CD4-positive, alpha-beta T cell treated with Interleukin-15 for 4 hours (primary cell): ENCODE measurements around the gene SLC38A1.
"Not testable (repeated sequence)": the region's sequence is repeated elsewhere in the genome, so short reads cannot be mapped to it uniquely, and the experiment has no call there.

Experiments used
- DNase-seq: peaks from one replicate; pipeline ENCODE4 v3.0.0-alpha.2; 2020; ENCODE audit warnings: low spot score

SLC38A1 gene

DNA sequence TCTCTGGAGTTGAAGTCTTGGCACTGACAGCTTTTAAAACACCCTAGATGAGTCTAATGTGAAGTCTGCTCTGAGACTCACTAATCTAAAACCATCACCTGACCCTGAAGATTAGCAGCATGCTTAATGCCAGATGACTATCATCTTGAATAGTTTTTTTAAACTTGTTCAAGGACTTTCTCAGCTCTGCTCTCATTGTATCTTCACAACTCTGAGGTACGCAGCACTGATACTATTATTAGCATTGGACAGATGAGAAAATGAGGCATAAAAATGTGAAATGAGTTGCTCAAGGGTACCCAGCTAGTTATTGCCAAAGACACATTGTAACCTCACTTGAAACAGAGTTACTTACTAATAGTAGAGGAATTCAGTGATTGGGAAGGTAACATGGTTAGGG, 4.8 kb downstream of the SLC38A1 start:
- DNase-seq = no peak

DNA sequence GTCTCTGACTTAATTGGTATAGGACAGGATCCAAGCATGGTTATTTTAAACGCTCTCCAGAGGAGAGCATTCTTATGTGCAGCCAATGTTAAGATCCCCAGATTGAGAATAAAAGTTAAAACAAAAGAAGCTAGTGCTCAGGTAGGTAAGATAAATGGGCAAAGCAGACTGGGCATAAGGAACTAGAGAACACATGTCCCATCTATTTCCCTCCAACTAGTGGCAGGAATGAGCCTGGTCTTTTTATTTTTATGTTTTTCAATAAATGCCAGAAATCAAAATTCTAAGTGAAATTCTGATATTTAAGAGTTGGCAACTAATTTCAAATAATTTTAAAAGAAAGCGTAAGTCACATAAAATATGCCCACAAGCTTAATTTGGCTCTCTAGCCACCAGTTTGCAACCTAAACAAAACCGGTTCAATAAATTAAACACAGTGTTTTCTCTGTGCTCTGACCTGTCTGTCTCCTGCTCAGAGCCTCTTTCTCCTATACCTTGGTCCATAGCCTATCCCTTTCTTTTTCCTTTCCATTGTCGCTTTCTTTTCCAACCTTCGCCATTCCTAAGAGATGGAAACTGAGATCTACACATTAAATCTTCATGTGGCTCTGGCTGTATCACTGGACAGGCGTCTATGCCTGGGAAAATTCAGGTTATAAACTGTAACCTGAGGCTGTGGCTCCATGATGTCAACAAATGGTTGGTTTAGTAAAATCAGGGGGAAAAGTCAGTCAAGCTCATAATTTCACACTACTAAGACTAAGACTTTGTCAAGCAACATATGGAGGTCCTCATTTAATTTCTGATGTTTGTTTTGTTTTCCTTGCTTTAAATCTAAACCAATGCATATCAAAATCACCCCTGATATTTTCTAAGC, 5.5 kb downstream of the SLC38A1 start:
- no peak for DNase-seq

DNA sequence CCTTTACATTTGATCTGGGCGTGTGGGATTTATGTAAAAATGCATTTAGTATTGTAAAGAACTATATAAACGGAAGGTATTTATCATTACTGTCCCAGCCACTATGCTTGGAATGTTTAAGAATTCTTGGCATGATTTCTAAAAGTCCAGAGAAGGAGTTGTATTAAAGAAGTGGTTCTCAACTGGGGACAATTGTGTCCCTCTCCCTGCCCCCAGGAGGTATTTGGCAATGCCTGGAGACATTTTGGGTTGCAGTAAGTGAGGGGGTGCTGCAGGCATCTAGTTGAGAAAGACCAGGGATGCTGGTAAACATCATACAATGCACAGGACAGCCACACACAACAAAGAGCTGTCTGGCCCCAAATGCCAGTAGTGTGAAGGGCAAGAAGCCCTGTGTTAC, 7.2 kb downstream of the SLC38A1 start:
- DNase-seq = no peak

DNA sequence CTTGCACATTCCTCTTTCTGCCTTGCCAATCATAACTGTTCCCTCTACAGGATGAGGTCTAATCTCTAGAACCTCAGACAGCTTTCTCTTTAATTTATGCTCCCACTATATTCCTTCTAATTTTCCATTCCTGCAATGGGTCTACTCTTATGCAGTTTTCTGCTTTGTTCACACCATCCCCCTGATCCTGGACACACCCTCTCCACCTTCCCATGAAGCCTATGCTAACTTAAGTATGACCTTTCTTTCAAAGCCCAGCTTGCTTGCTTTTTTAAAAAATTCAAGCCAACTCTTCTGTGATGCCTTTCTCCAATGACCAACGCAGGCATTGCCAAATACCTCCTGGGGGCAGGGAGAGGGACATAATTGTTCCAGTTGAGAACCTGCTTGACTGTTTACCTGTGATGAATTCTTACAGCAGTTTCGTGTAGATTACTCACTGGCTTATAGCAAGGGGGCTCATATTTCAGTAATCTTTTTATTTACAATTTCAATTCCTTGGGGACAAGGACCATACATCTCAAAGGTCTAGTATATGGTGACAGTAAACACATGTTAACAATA, 7.8 kb downstream of the SLC38A1 start:
- no peak for DNase-seq

DNA sequence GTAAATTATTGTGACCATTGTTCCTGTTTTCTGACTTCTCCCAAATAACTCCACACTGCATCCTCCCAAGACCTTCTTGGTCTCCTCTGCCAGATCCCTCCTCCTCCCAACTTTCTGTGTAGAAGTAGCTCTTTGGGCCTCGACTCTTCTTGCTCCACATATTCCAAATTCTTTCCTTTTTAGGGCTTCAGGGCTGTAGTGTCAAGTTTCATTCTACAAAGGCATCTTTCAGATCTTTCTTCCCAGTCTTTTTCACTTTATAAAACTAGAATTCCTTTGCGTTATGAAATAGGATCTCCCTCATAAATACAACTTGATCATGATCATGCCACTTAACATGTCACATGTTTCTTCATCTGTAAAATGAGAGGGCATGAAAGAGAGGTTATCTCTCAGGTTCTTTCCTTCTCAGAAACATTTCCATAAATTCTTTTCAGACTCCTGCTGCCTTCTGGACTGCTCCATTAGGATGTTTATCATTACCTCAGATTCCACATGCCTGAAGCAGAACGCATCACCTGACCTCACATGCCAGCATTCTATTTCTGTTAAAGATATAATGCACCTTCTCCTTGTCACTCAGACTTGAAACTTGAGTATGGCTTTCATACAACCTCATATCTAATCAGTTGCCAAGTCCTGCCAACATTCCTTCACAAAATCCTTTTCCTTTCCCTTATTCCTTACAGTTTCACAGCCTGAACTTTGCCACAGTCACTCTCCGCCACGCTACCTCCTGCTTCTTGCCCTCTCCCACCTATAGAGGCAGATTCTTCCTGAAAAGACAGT, 8.5 kb downstream of the SLC38A1 start:
- DNase-seq = no peak

DNA sequence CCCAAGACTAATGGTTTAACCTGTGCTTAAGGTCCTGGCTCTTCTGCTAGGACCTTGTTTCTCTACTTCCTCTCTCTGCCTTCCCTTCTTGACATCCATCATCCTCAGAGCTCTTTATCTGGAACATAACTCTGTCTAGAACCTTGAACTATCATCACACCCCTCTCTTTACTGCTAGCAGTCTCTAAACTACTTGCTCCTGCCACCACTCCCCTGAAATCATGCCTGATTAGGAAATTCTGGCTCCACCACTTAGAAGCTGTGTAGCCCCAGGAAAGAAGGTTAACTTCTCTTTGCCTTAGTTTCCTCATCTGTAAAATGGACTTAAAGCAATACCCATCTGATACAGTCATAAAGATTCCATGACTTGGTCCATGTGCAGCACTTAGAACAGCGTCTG, 9.1 kb downstream of the SLC38A1 start:
- no peak for DNase-seq

DNA sequence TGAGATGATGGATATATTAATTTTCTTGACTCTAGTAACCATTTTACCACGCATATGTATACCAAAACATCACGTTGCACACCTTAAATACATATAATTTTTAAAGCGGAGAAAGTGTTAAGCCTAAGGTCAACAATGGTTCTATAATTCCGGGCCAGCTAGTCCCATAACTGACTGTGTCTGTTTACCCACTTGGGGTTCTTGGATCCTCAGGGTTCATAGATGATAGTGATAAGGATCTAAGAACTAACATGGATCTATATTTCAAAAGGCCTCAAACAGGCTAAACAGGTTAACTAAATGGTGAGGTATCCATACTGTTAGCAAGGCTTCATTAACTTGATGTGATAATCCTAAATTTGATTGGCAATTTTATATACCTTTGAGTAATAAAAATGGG, 9.8 kb downstream of the SLC38A1 start:
- DNase-seq = no peak

DNA sequence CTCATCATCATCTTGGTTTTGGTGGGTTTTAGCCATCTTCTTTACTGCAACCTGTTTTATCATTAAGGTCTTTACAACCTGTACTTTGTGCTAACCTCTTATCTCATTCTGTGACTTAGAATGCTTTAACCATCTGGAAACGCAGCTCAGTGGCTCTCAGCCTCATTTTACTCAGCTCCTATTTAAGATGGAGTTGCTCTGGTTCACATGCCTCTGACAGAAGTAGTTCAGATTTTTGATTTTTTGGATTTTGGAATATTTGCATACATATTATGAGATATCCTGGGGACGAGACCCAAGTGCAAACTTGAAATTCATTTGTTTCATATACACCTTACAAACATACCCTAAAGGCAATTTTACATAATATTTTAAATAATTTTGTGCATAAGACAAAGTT, 10.7 kb downstream of the SLC38A1 start:
- DNase-seq = no peak

DNA sequence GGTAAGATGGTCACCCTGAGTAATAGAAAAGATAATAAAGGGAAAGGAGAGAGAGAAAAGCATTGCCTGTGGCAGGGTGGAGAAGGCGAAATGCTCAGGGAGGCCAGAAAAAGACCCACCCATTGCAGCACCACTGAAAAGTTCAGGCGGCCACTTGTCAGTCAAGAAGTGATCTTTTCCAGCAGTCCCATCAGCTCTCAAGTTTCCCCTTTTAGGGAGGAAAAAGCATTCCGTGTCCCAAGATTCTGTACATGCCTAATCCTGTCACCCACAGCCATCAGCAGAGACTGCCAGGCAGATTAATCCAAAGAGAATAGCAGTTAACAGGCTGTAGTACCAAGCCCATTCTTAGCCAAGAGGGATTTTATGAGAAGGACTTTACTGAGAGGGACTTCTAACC, 11.9 kb downstream of the SLC38A1 start:
- no peak for DNase-seq

DNA sequence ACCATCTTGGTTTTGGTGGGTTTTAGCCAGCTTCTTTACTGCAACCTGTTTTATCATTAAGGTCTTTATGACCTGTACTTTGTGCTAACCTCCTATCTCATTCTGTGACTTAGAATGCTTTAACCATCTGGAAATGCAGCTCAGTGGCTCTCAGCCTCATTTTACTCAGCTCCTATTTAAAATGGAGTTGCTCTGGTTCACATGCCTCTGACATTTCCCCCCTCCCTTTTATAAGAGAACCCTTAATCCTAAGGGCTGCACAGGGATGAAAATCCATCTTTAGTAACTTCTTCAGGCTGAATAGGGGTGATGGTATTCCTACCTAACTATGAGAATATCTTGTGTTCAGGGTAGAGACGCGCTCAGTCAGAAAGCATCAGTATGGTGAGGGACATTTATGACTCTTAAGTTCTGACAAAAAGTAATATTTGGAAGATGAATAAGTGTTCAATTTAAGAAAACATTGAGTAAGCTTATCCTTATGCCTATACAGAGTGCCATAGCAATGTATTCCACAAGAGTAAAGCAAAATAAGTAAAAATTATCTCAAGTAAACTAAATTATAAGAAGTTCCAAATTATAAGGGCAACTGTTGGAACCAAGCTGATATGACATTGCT, 15.2 kb downstream of the SLC38A1 start:
- no peak for DNase-seq

DNA sequence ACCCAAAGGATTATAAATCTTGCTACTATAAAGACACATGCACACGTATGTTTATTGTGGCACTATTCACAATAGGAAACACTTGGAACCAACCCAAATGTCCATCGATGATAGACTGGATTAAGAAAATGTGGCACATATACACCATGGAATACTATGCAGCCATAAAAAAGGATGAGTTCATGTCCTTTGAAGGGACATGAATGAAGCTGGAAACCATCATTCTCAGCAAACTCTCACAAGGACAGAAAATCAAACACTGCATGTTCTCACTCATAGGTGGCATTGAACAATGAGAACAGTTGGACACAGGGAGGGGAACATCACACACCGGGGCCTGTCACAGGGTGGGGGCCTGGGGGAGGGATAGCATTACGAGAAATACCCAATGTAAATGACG, 16.8 kb downstream of the SLC38A1 start:
- DNase-seq = not testable (repeated sequence)

DNA sequence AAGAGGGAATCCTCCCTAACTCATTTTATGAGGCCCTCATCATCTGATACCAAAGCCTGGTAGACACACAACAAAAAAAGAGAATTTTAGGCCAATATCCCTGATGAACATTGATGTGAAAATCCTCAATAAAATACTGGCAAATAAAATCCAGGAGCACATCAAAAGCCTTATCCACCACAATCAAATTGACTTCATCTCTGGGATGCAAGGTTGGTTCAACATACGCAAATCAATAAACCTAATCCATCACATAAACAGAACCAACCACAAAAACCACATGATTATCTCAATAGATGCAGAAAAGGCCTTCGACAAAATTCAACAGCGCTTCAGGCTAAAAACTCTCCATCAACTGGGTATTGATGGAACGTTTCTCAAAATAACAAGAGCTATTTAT, 18.9 kb downstream of the SLC38A1 start:
- not testable (repeated sequence) for DNase-seq

DNA sequence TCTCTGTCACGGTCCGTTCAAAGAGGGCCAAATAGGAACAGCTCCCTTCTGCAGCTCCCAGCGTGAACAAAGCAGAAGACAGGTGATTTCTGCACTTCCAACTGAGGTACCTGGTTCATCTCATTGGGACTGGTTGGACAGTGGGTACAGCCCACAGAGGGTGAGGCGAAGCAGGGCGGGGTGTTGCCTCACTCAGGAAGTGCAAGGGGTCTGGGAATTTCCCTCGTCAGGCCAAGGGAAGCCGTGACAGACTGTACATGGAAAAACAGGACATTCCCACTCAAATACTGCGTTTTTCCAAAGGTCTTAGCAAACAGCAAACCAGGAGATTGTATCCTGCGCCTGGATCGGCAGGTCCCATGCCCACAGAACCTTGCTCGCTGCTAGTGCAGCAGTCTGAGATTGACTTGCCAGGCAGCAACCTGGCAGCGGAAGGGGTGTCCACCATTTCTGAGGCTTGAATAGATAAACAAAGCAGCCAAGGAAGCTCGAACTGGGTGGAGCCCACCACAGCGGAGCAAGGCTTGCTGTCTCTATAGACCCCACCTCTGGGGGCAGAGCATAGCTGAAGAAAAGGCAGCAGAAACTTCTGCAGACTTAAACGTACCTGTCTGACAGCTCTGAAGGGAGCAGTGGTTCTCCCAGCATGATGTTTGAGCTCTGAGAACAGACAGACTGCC, 22.7 kb downstream of the SLC38A1 start:
- DNase-seq = no peak

DNA sequence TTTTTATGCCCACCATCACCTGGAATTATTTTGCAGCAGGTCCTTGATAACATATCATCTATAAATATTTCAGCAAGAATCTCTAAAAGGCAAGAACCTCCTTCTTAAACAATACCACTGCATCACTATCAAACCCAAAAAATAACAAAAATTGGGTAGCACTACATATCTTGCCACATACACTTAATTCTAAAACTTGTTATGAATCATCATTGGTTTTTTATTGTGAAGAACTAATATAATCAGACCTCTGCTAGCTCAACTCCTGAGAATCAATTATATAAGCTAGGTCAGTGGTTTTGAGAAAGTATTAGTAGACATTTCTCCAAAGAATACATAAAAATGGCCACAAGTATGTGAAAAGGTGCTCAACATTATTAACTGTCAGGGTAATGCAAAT, 23.8 kb downstream of the SLC38A1 start:
- no peak for DNase-seq

DNA sequence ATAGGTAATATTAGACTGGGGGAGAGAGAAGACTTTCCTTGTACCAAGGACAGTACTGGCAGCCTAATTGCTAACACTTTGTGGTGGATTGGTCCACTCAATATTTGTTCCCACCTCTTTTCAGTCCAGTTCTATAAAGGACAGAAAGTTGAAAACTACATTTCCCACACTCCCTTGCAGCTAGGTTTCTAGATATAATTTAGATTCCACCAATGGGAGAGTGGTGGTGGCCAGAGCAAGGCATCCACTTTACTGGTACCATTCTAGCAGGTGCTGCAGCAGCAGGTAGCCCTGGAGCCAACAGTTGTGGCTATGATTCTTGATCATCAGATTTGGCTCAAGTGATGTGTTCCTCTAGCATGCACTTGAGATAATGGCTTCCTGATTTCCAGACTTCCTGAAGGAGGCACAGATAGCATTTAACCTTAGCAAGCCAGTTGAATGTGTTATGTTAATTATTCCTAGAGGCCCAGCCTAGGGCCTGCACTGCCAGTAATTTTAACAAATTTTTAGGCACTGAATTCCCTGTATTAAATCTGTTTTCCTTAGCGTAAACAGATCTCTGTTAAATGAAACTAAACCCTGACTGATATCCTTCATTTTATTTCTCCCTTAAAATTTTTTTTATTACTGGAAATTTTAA, 24.4 kb downstream of the SLC38A1 start:
- DNase-seq = no peak

DNA sequence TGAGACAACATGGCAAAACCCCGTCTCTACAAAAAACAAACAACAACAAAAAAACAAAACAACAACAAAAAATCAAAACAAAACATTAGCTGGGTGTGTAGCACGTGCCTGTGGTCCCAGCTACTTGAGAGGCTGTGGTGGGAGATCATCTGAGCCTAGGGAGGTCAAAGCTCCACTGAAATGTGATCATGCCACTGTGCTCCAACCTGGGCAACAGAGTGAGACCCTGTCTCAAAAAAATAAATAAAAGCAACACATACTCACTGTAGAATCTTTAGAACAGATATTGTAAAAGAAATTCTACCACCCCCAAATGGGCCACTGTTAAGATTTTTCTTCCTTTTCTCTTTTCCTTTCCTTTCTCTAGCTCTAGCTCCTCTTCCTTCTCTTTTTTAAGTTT, 26.3 kb downstream of the SLC38A1 start:
- no peak for DNase-seq

DNA sequence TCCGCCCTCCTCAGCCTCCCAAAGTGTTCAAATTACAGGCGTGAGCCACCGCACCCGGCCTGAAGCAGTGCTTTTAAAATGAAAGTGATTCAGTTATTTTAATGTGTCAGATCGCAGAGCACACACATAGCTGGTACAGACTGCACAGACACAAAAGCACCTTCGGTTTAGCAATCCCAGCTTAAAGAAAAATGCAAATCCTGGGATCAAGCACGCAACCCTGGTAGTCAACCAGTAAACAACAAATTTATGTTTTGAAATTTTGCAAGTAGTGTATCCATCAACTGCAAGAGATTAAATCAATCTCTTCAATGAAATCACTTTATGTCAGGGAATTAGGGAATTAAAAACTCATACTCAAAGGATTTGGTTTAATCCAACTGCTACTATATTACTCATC, 28.4 kb downstream of the SLC38A1 start:
- no peak for DNase-seq

DNA sequence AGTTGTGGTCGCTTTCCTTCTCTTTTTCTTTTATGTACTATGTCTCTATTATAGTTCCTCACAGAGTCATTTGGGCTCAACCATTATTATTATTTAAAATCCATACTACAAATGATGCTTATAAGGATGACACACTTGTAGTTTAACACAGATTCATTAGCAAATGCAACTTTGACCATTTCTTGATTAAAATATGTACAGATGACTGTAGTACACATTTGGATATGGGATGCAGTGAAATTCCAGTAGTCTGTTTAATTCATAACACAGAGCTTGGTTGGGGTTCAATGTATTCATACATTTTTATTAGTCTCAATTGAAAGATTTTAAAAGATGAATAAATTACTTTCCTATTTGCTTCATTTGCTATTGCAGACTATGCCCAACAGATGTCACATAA, 30.0 kb downstream of the SLC38A1 start:
- no peak for DNase-seq

DNA sequence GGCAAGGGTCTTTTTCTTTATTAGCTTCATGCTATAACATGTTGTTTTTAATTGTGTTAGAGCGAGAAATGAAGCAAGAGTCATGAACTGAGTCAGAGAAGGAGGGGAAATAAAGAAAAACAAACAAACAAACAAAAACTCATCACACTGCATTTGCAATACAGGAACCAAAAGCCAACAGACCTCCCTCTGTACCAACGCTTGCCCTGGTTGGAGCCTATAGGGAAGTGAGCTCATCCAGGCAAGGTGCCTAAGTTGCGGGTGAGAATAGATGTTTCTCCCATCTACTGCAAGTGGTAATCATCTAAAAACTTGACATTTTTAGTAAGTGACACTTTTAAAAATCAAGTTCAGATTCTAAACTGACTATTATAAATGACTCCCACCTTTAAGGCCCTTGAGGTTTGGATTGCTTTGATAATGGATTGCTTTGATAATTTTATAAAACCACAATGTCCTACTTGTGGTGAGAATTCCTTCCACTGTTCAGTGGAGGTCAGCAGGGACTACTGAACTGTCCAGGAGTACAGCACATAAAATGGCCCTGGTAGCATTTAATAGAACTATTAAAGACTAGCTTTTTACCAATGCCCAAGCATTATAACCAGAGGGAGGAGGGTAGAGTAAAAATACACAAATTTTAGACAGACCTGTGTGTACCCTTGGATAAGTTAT, 31.3 kb downstream of the SLC38A1 start:
- DNase-seq = no peak

DNA sequence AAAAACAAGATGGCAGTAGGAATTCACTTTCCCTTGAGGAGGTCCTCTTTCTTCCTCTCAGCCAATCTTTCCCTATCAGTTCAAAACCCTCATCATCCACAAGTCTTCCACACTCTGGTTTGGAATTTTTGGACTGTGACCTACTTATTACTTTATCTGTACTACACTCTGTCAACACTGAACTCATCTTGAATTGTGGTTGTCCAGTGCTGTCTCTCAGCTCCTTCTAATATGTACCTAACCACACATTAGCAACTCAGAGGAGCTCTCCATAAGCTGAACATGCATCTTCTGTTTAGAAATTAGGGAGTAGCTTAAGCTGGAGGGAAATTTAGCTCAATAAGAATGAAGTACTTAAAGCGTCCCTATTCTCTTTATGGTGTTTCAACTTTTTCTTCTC, 34.8 kb downstream of the SLC38A1 start:
- no peak for DNase-seq

DNA sequence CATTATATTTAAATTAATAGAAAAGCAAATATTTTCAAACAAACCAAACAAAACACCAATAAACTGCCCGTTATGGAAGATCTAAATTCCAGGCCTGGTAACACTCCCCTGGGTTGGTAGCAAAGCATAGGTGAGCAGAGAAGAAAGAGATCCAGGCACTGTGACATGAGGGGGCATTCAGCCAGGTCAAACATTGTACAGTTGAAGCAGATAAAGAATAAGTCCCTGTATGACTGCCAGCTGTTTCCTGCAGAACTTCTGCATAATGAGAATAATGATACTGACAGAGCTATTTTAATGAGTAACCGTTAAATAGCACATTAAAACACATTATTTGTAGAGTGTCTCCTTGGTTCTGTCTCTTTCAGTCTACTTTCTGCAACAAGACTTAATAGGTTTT, 35.4 kb downstream of the SLC38A1 start:
- DNase-seq = no peak
